Uterus (tissue), 2 donors: ENCODE data around the gene NT5DC2.

Experiments used
- CTCF ChIP-seq, 4 experiments: fragments of 200-600 bp in 2 of 4; fragments of 450-650 bp in 2 of 4; sonication (generic) in 2 of 4; IDR thresholded peaks; one replicate each; pipeline ENCODE4 v1.5.1; 2016 to 2019; ENCODE audit warnings: antibody characterized with exemption in 4 of 4, mild to moderate bottlenecking in 2 of 4, moderate library complexity in 1 of 4
- POLR2A ChIP-seq, 2 donors: fragments of 450-650 bp; IDR thresholded peaks; one replicate each; pipeline ENCODE4 v1.6.1; 2016; ENCODE audit warnings: antibody characterized with exemption in 2 of 2, mild to moderate bottlenecking in 1 of 2, moderate library complexity in 1 of 2

GRCh38 chr3:52487050-52487787, 46.4 kb downstream of the NT5DC2 start:
- TF ChIP-seq POLR2A (IDR thresholded peaks at IDR 0.05) (no peak), CTCF (IDR thresholded peaks at IDR 0.05) (no peak)
